ENCODE data around the gene CLIC5. TPM values are rescaled to one million over a fixed set of nuclear protein-coding genes. Genes with fewer than 3 reads are reported as not detected.
A peak's percentile ranks its signal among the peaks of the same experiment; 100 is the strongest.

CLIC5 gene
- total RNA-seq, 2 donors from 2014 or later = 3.3 to 6.6 TPM

- Mint-ChIP-seq H3K9me3 (peaks cover 2 to 3% of the 10 kb centered on the region in 2 donors), H3K27me3 (ENCODE audit: low read depth) (no peaks in the 10 kb centered on the region), H3K27ac (no peak overlapping the region)
Observed at GRCh38 chr6:45983062-45983461, 32.6 kb downstream of the CLIC5 start.

GRCh38 chr6:45982280-45983036 lies 33.2 kb downstream of the CLIC5 start:
- Mint-ChIP-seq H3K9me3 (peaks cover 2 to 3% of the 10 kb centered on the region in 2 donors), H3K36me3 (ENCODE audit: insufficient read depth in 2 of 2) (no peaks in the 10 kb centered on the region), H3K27ac (no peak overlapping the region), H3K27me3 (ENCODE audit: low read depth) (no peaks in the 10 kb centered on the region), H3K4me1 (ENCODE audit: low read depth) (no peaks in the 10 kb centered on the region), H3K4me3 (no peak overlapping the region)
- no peak for DNase-seq
- ATAC-seq (replicated peaks in 1 of 2) = no peak

More at GRCh38 chr6:45983062-45983461, 32.6 kb downstream of the CLIC5 start:
- no peak overlapping the region for H3K4me3 Mint-ChIP-seq
- DNase-seq (no peak), ATAC-seq (replicated peaks in 1 of 2) (no peak)
- no peaks in the 10 kb centered on the region for H3K4me1 Mint-ChIP-seq (ENCODE audit: low read depth)
- no peaks in the 10 kb centered on the region for H3K36me3 Mint-ChIP-seq (ENCODE audit: insufficient read depth in 2 of 2)

DNA sequence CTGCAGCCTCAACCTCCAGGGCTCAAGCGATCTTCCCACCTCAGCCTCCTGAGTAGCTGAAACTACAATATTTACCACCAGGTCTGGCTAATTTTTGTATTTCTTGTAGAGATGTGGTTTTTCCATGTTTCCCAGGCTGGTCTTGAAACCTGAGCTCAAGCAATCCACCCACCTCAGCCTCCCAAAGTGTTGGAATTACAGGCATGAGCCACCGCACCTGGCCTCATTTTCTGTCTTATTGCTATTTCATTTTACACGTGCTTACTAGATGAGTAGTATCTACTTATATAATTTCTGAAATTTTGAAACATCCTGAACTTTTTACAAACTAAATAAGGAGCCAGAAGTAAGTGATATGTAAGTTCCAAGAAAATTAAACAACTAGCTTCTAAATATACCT lies 34.6 kb downstream of the CLIC5 start:
- H3K9me3 Mint-ChIP-seq = peaks cover 2 to 3% of the 10 kb centered on the region in 2 donors
- H3K36me3 Mint-ChIP-seq (ENCODE audit: insufficient read depth in 2 of 2) = no peaks in the 10 kb centered on the region
- H3K27ac Mint-ChIP-seq = no peak overlapping the region
- H3K4me1 Mint-ChIP-seq (ENCODE audit: low read depth) = no peaks in the 10 kb centered on the region
- H3K27me3 Mint-ChIP-seq (ENCODE audit: low read depth) = no peaks in the 10 kb centered on the region
- ATAC-seq (replicated peaks in 1 of 2) (no peak), DNase-seq (no peak)
- no peak overlapping the region for H3K4me3 Mint-ChIP-seq

DNA sequence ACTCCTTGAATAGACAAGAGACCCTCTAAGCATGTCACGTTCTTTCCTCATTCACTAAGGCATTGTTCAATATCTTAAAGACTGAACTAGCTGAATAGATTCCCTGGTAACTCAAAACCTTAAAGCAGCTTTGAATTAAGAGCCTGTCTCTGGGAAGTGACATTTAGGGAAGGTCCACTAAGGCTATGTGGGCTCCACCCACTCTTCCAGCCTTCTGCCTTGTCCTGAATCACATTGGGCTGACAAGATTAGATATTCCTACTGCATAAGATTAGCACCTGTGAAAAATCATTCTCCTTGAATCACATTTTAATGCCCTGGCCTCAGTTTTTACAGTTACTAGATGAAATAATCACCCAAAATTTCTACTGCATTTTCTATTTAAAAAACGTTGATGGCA lies 36.3 kb downstream of the CLIC5 start:
- Mint-ChIP-seq H3K4me1 (ENCODE audit: low read depth) (no peaks in the 10 kb centered on the region), H3K4me3 (no peak overlapping the region), H3K36me3 (ENCODE audit: insufficient read depth in 2 of 2) (peaks cover 2 to 3% of the 10 kb centered on the region in 2 donors), H3K9me3 (peaks cover 0 to 2% of the 10 kb centered on the region in 2 donors), H3K27ac (no peak overlapping the region), H3K27me3 (ENCODE audit: low read depth) (no peaks in the 10 kb centered on the region)
- ATAC-seq (replicated peaks in 1 of 2) (no peak), DNase-seq (no peak)

- no peaks in the 10 kb centered on the region for H3K27me3 Mint-ChIP-seq (ENCODE audit: low read depth)
- peaks cover 2 to 3% of the 10 kb centered on the region in 2 donors for H3K36me3 Mint-ChIP-seq (ENCODE audit: insufficient read depth in 2 of 2)
- DNase-seq = no peak
- no peaks in the 10 kb centered on the region for H3K9me3 Mint-ChIP-seq
- H3K27ac Mint-ChIP-seq = no peak overlapping the region
- no peak overlapping the region for H3K4me3 Mint-ChIP-seq
- ATAC-seq (replicated peaks in 1 of 2) = no peak
- peaks cover 7% of the 10 kb centered on the region for H3K4me1 Mint-ChIP-seq (ENCODE audit: low read depth)
Observed at GRCh38 chr6:45974596-45974995, 41.1 kb downstream of the CLIC5 start.

GRCh38 chr6:45972795-45973503 lies 42.7 kb downstream of the CLIC5 start:
- no peak for DNase-seq
- Mint-ChIP-seq H3K4me1 (ENCODE audit: low read depth) (peaks cover 7% of the 10 kb centered on the region), H3K36me3 (ENCODE audit: insufficient read depth in 2 of 2) (peaks cover 2 to 3% of the 10 kb centered on the region in 2 donors), H3K27me3 (ENCODE audit: low read depth) (no peaks in the 10 kb centered on the region), H3K4me3 (no peak overlapping the region), H3K9me3 (peaks cover 0 to 2% of the 10 kb centered on the region in 2 donors), H3K27ac (no peak overlapping the region)
- ATAC-seq (replicated peaks in 1 of 2) = no peak

GRCh38 chr6:45971287-45971686 lies 44.4 kb downstream of the CLIC5 start:
- DNase-seq (no peak), ATAC-seq (replicated peaks in 1 of 2) (no peak)
- H3K4me3 Mint-ChIP-seq = no peak overlapping the region
- peaks cover 11% of the 10 kb centered on the region for H3K27me3 Mint-ChIP-seq (ENCODE audit: low read depth)
- peaks cover 2 to 3% of the 10 kb centered on the region in 2 donors for H3K36me3 Mint-ChIP-seq (ENCODE audit: insufficient read depth in 2 of 2)
- H3K9me3 Mint-ChIP-seq = peaks cover 0 to 2% of the 10 kb centered on the region in 2 donors
- peaks cover 14% of the 10 kb centered on the region for H3K4me1 Mint-ChIP-seq (ENCODE audit: low read depth)
- H3K27ac Mint-ChIP-seq = no peak overlapping the region

DNA sequence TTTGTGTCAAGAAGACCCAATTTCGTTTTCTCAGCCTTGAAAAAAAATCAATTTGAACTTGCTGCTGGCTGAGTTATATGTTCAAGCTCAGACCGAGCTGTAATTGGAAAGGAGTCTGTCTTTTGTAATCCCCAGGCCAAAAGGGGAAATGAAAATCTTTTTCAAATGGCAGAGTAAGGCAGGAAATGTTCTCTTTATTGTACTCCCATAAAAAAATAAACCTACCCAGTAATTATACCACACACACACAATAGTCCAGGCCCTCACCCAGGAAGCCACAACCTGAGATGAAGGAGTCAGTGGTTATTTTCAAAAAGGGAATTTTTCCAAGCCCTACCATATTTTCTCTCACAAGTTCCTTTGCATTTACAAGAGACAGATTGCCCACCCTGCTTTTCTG lies 45.3 kb downstream of the CLIC5 start:
- DNase-seq (no peak), ATAC-seq (replicated peaks in 1 of 2) (no peak)
- no peak overlapping the region for H3K4me3 Mint-ChIP-seq
- H3K27me3 Mint-ChIP-seq (ENCODE audit: low read depth) = peaks cover 11% of the 10 kb centered on the region
- peaks cover 2 to 3% of the 10 kb centered on the region in 2 donors for H3K36me3 Mint-ChIP-seq (ENCODE audit: insufficient read depth in 2 of 2)
- H3K4me1 Mint-ChIP-seq (ENCODE audit: low read depth) = peaks cover 14% of the 10 kb centered on the region
- H3K9me3 Mint-ChIP-seq = peaks cover 0 to 2% of the 10 kb centered on the region in 2 donors
- H3K27ac Mint-ChIP-seq = no peak overlapping the region

DNA sequence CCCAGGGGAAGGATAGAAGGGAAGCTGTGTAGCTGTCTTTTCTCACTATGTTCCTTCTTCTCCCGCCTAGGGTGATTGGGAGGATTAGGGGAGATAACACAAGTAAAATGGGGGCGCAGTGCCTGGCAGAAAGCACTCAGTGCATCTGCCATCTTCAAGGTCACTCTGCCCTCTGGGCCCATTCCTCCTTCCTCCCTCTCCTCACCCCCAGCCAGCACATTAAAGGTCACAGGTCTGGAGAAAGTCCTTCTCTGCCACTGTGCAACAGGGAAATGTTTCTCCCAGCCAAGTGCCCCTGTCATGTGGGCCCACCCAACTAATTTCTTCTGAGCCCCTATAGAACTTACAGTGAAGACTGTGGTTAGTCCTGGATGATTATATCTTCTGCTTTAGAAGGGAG lies 45.8 kb downstream of the CLIC5 start:
- no peak overlapping the region for H3K4me3 Mint-ChIP-seq
- H3K27me3 Mint-ChIP-seq (ENCODE audit: low read depth) = peaks cover 11% of the 10 kb centered on the region
- ATAC-seq (replicated peaks in 1 of 2) = no peak
- H3K9me3 Mint-ChIP-seq = peaks cover 2 to 3% of the 10 kb centered on the region in 2 donors
- H3K4me1 Mint-ChIP-seq (ENCODE audit: low read depth) = peaks cover 14% of the 10 kb centered on the region
- DNase-seq = no peak
- H3K36me3 Mint-ChIP-seq (ENCODE audit: insufficient read depth in 2 of 2) = peaks cover 2% of the 10 kb centered on the region in 2 donors
- H3K27ac Mint-ChIP-seq = no peak overlapping the region

- DNase-seq = no peak
- Mint-ChIP-seq H3K4me1 (ENCODE audit: low read depth) (peaks cover 14% of the 10 kb centered on the region), H3K36me3 (ENCODE audit: insufficient read depth in 2 of 2) (peaks cover 0 to 2% of the 10 kb centered on the region in 2 donors), H3K4me3 (no peak overlapping the region), H3K27ac (no peak overlapping the region), H3K9me3 (peaks cover 6 to 8% of the 10 kb centered on the region in 2 donors), H3K27me3 (ENCODE audit: low read depth) (peaks cover 11% of the 10 kb centered on the region)
- no peak for ATAC-seq (replicated peaks in 1 of 2)
Observed at GRCh38 chr6:45969026-45969425, 46.6 kb downstream of the CLIC5 start.

- H3K27ac Mint-ChIP-seq = no peak overlapping the region
- H3K36me3 Mint-ChIP-seq (ENCODE audit: insufficient read depth in 2 of 2) = peaks cover 0 to 2% of the 10 kb centered on the region in 2 donors
Observed at GRCh38 chr6:45967363-45967762, 48.3 kb downstream of the CLIC5 start.

GRCh38 chr6:45966797-45967196 lies 48.9 kb downstream of the CLIC5 start:
- Mint-ChIP-seq H3K27me3 (ENCODE audit: low read depth) (peaks cover 11% of the 10 kb centered on the region), H3K36me3 (ENCODE audit: insufficient read depth in 2 of 2) (peaks cover 0 to 2% of the 10 kb centered on the region in 2 donors), H3K4me1 (ENCODE audit: low read depth) (peaks cover 14% of the 10 kb centered on the region), H3K4me3 (no peak overlapping the region), H3K27ac (no peak overlapping the region), H3K9me3 (peaks cover 6 to 8% of the 10 kb centered on the region in 2 donors)
- DNase-seq = peak in 1 of 2 donors; percentile 1
- no peak for ATAC-seq (replicated peaks in 1 of 2)

More at GRCh38 chr6:45967363-45967762, 48.3 kb downstream of the CLIC5 start:
- no peak for DNase-seq
- Mint-ChIP-seq H3K27me3 (ENCODE audit: low read depth) (peaks cover 11% of the 10 kb centered on the region), H3K9me3 (peaks cover 6 to 8% of the 10 kb centered on the region in 2 donors), H3K4me1 (ENCODE audit: low read depth) (peaks cover 14% of the 10 kb centered on the region), H3K4me3 (no peak overlapping the region)
- ATAC-seq (replicated peaks in 1 of 2) = no peak

- H3K4me1 Mint-ChIP-seq (ENCODE audit: low read depth) = peaks cover 14% of the 10 kb centered on the region
Observed at GRCh38 chr6:45966340-45966739, 49.3 kb downstream of the CLIC5 start.

More at GRCh38 chr6:45966340-45966739, 49.3 kb downstream of the CLIC5 start:
- DNase-seq (no peak), ATAC-seq (replicated peaks in 1 of 2) (no peak)
- Mint-ChIP-seq H3K27ac (no peak overlapping the region), H3K9me3 (peaks cover 6 to 8% of the 10 kb centered on the region in 2 donors), H3K36me3 (ENCODE audit: insufficient read depth in 2 of 2) (peaks cover 0 to 2% of the 10 kb centered on the region in 2 donors), H3K4me3 (no peak overlapping the region), H3K27me3 (ENCODE audit: low read depth) (peaks cover 11% of the 10 kb centered on the region)

Measured in activated T-cell treated with anti-CD3 and anti-CD28 coated beads, Interleukin-2, amount 50 U/mL, for 72 hours (primary cell).